Activated T-helper 1 cell treated with anti-CD3 and anti-CD28 coated beads, Interleukin-2, amount 50 U/mL, for 16 hours (primary cell): ENCODE results near the gene YPEL1.
"Not testable (repeated sequence)": the region's sequence is repeated elsewhere in the genome, so short reads cannot be mapped to it uniquely, and the experiment has no call there.

Experiments used
- DNase-seq, 2 donors: peaks; one replicate each; pipeline ENCODE4 v3.0.0-alpha.2; 2020; ENCODE audit warnings: low read depth in 1 of 2, low spot score in 1 of 2

YPEL1 gene

GRCh38 chr22:21700822-21701221, 34.8 kb downstream of the YPEL1 start:
- no peak for DNase-seq

- no peak for DNase-seq
These were observed 36.0 kb downstream of the YPEL1 start for GRCh38 chr22:21699643-21700042.

- no peak for DNase-seq
These were observed 36.9 kb downstream of the YPEL1 start for GRCh38 chr22:21698430-21699329.

GRCh38 chr22:21697880-21698279, 37.7 kb downstream of the YPEL1 start:
- DNase-seq = no peak

- DNase-seq = no peak
These were observed 38.4 kb downstream of the YPEL1 start for GRCh38 chr22:21697021-21697771.

- no peak for DNase-seq
These were observed 39.5 kb downstream of the YPEL1 start for GRCh38 chr22:21696115-21696514.

GRCh38 chr22:21695430-21696085, 40.0 kb downstream of the YPEL1 start:
- DNase-seq = no peak

GRCh38 chr22:21694795-21695429, 40.7 kb downstream of the YPEL1 start:
- DNase-seq = no peak

- no peak for DNase-seq
These were observed 41.2 kb downstream of the YPEL1 start for GRCh38 chr22:21694394-21694793.

- DNase-seq = no peak
These were observed 41.6 kb downstream of the YPEL1 start for GRCh38 chr22:21693999-21694341.

- no peak for DNase-seq
These were observed 42.1 kb downstream of the YPEL1 start for GRCh38 chr22:21693333-21693998.

GRCh38 chr22:21692856-21693255, 42.7 kb downstream of the YPEL1 start:
- not testable (repeated sequence) for DNase-seq

- no peak for DNase-seq
These were observed 43.8 kb downstream of the YPEL1 start for GRCh38 chr22:21691816-21692215.

- DNase-seq = no peak
These were observed 45.2 kb downstream of the YPEL1 start for GRCh38 chr22:21690401-21690801.

GRCh38 chr22:21688706-21689381, 46.8 kb downstream of the YPEL1 start:
- no peak for DNase-seq

GRCh38 chr22:21688341-21688705, 47.3 kb downstream of the YPEL1 start:
- DNase-seq = no peak

- no peak for DNase-seq
These were observed 47.8 kb downstream of the YPEL1 start for GRCh38 chr22:21687685-21688259.

GRCh38 chr22:21686634-21687393, 48.8 kb downstream of the YPEL1 start:
- DNase-seq = no peak

GRCh38 chr22:21686193-21686608, 49.4 kb downstream of the YPEL1 start:
- no peak for DNase-seq
